ENCODE data around the gene CELF5. TPM values are rescaled to one million over a fixed set of nuclear protein-coding genes. Genes with fewer than 3 reads are reported as not detected.

Gene CELF5
- total RNA-seq, 4 donors from 2014 or later = not detected

DNA sequence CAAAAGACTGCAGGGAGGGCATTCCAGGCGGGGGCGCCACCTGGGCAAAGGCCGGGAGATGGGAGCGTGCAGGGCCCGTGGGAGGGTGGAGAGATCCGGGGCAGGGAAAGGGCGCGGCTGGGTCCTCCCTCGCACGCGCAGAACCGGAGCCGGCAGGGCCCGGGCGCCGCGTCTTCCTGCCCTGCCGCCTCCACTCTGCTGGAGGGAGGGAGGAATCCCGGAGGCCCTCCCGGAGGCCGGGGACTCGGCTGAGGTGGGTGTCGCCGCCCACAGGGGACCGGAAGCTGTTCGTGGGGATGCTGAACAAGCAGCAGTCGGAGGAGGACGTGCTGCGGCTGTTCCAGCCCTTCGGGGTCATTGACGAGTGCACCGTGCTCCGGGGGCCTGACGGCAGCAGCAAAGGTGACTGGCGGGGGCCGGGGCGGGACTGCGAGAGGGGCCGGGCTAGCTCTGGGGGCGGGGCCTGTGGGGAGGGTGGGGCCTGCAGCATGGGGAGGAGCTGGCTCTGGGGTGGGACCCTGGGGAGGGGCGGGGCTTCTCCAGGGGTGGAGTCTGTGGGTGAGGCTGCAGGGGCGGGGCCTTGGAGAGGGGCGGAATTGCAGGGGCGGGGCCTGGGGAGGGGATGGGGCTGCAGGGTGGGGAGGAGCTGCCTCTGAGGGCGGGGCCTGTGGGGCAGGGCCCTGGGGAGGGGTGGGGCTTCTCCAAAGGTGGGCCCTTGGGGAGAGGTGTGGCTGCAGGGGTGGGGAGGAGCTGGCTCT lies 51.3 kb downstream of the CELF5 start:
- peak overlapping the region in 2 of 4 donors; percentile 23 to 29 for H3K4me3 ChIP-seq
- H3K4me1 ChIP-seq = peaks cover 0 to 15% (median 3%) of the 10 kb centered on the region in 4 donors
- H3K27me3 ChIP-seq = peaks cover 0 to 99% of the 10 kb centered on the region in 2 donors
- no peak overlapping the region for H3K27ac ChIP-seq
- peak in 1 of 2 donors; percentile 16 for DNase-seq (ENCODE audit: low spot score in 2 of 2)
- H3K36me3 ChIP-seq = no peaks in the 10 kb centered on the region
- WGBS, 2 donors = 1 to 7% methylated on average over 13 to 16 of the region's 45 CpGs
- peaks cover 0 to 18% (median 0%) of the 10 kb centered on the region in 4 donors for H3K9me3 ChIP-seq
- TF ChIP-seq POLR2A (IDR thresholded peaks at IDR 0.05) (no peak), EP300 (IDR thresholded peaks at IDR 0.05) (no peak)
- TF ChIP-seq, protein P1, sequence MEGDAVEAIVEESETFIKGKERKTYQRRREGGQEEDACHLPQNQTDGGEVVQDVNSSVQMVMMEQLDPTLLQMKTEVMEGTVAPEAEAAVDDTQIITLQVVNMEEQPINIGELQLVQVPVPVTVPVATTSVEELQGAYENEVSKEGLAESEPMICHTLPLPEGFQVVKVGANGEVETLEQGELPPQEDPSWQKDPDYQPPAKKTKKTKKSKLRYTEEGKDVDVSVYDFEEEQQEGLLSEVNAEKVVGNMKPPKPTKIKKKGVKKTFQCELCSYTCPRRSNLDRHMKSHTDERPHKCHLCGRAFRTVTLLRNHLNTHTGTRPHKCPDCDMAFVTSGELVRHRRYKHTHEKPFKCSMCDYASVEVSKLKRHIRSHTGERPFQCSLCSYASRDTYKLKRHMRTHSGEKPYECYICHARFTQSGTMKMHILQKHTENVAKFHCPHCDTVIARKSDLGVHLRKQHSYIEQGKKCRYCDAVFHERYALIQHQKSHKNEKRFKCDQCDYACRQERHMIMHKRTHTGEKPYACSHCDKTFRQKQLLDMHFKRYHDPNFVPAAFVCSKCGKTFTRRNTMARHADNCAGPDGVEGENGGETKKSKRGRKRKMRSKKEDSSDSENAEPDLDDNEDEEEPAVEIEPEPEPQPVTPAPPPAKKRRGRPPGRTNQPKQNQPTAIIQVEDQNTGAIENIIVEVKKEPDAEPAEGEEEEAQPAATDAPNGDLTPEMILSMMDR (IDR thresholded peaks at IDR 0.05) = no peak

DNA sequence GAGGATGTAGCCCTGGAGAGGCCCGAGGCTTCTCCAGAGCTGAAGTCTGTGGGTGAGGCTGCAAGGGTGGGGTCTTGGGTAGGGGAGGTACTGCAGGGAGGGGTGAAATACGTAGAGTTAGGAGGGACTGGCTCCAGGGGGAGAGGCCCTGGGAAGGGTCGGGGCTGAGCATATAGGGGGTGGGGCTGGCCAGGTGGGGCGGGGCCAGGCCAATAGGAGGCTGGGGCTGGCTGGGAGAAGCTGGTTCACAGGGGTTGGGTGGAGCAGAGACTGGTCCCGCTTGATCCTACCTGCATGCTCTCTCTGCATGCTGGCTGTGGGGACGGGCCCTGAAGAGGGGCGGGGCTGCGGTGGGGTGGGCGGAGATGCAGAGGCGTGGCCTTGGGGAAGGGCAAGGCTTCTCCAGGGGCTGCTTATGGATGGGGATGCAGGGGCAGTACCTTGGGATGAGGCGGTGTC lies 51.9 kb downstream of the CELF5 start:
- Histone ChIP-seq H3K36me3 (no peaks in the 10 kb centered on the region), H3K27me3 (peaks cover 0 to 99% of the 10 kb centered on the region in 2 donors), H3K27ac (no peak overlapping the region), H3K9me3 (peaks cover 0 to 18% (median 0%) of the 10 kb centered on the region in 4 donors), H3K4me3 (no peak overlapping the region), H3K4me1 (peaks cover 0 to 15% (median 3%) of the 10 kb centered on the region in 4 donors)
- TF ChIP-seq POLR2A (IDR thresholded peaks at IDR 0.05) = no peak
- TF ChIP-seq, protein P1 (IDR thresholded peaks at IDR 0.05) = no peak
- TF ChIP-seq EP300 (IDR thresholded peaks at IDR 0.05) = no peak
- 1 to 6% methylated on average over 8 to 9 of the region's 11 CpGs for WGBS, 2 donors
- no peak for DNase-seq (ENCODE audit: low spot score in 2 of 2)

DNA sequence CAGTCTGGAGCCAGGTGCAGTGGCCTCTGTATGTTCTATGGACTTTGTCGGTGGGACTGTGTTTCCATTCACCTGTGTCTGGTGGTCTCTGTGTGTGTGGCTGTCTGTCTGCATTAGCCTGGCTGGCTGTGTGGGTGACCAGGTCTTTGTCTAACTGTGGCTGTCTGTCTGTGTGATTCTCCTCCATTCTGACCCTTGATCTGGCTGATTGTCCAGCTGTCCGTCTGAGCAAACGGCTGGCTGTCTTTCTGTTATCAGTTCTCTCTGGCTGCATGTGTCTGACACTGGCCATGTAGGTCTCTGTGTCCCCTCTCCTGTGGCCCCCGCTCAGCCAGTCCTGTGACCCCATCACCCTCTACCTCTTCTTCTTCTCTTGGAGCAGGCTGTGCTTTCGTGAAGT lies 53.2 kb downstream of the CELF5 start:
- H3K9me3 ChIP-seq = peaks cover 0 to 15% (median 0%) of the 10 kb centered on the region in 4 donors
- H3K27me3 ChIP-seq = peaks cover 0 to 99% of the 10 kb centered on the region in 2 donors
- no peaks in the 10 kb centered on the region for H3K36me3 ChIP-seq
- DNase-seq (ENCODE audit: low spot score in 2 of 2) = no peak
- 58 to 65% methylated on average over 5 of the region's 5 CpGs for WGBS, 2 donors
- TF ChIP-seq, protein P1 (IDR thresholded peaks at IDR 0.05) = no peak
- TF ChIP-seq POLR2A (IDR thresholded peaks at IDR 0.05) = no peak
- H3K27ac ChIP-seq = no peak overlapping the region
- peaks cover 0 to 15% (median 3%) of the 10 kb centered on the region in 4 donors for H3K4me1 ChIP-seq
- H3K4me3 ChIP-seq = no peak overlapping the region

- no peak overlapping the region for H3K27ac ChIP-seq
- TF ChIP-seq, protein P1 (IDR thresholded peaks at IDR 0.05) = no peak
- TF ChIP-seq EP300 (IDR thresholded peaks at IDR 0.05) (no peak), POLR2A (IDR thresholded peaks at IDR 0.05) (no peak)
- peaks cover 0 to 15% (median 3%) of the 10 kb centered on the region in 4 donors for H3K4me1 ChIP-seq
- H3K27me3 ChIP-seq = peaks cover 0 to 99% of the 10 kb centered on the region in 2 donors
- H3K36me3 ChIP-seq = no peaks in the 10 kb centered on the region
- 91 to 93% methylated on average over 11 of the region's 11 CpGs for WGBS, 2 donors
- no peak overlapping the region for H3K4me3 ChIP-seq
- no peak for DNase-seq (ENCODE audit: low spot score in 2 of 2)
- peaks cover 0 to 8% (median 0%) of the 10 kb centered on the region in 4 donors for H3K9me3 ChIP-seq
These were observed 53.8 kb downstream of the CELF5 start for GRCh38 chr19:3278294-3278693.

- no peaks in the 10 kb centered on the region for H3K36me3 ChIP-seq
- H3K9me3 ChIP-seq = peaks cover 0 to 4% (median 0%) of the 10 kb centered on the region in 4 donors
- peaks cover 0 to 99% of the 10 kb centered on the region in 2 donors for H3K27me3 ChIP-seq
- TF ChIP-seq, protein P1 (IDR thresholded peaks at IDR 0.05) = no peak
- TF ChIP-seq POLR2A (IDR thresholded peaks at IDR 0.05) (no peak), EP300 (IDR thresholded peaks at IDR 0.05) (no peak)
- no peak overlapping the region for H3K4me3 ChIP-seq
- H3K27ac ChIP-seq = no peak overlapping the region
- WGBS, 2 donors = 73 to 82% methylated on average over 5 of the region's 5 CpGs
- peaks cover 0 to 15% (median 3%) of the 10 kb centered on the region in 4 donors for H3K4me1 ChIP-seq
- DNase-seq (ENCODE audit: low spot score in 2 of 2) = no peak
These were observed 54.3 kb downstream of the CELF5 start for GRCh38 chr19:3278749-3279148.
